OCI-LY7 (cell line): Measurements from ENCODE around the gene AGAP3.

ENCODE experiments used
- EZH2phosphoT487 ChIP-seq: fragments of 200-600 bp; sonication (generic); IDR thresholded peaks from 2 replicates; pipeline ENCODE4 v1.6.1; 2018; ENCODE audit warnings: low read depth, borderline replicate concordance, mild to moderate bottlenecking, mixed run types, antibody characterized with exemption, low read length, moderate library complexity, mixed read lengths
- TF ChIP-seq, protein P1 (sequence below): fragments of 200-600 bp; sonication (generic); conservative IDR thresholded peaks from 2 replicates; pipeline ENCODE4 v1.5.1; 2014; ENCODE audit warnings: mild to moderate bottlenecking, antibody characterized with exemption, low read length, moderate library complexity, mixed read lengths

DNA sequence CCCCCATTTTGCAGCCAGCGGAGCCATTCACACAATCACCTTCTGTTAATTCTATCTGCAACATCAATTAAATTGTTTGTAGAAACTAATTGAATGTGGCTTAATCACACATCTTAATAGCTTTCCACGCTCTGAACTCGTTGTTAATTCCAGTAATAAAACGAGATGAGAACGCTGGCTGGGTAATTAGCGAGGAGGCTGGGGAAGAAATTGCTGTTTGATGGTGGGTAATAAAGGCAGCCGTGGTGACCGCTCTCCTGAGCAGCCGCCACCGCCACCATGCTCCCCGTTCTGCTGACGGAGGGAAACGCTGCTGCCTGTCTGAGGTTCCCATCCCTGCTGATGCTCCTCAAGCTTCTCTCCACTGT lies 44.9 kb downstream of the AGAP3 start:
- TF ChIP-seq, protein P1, sequence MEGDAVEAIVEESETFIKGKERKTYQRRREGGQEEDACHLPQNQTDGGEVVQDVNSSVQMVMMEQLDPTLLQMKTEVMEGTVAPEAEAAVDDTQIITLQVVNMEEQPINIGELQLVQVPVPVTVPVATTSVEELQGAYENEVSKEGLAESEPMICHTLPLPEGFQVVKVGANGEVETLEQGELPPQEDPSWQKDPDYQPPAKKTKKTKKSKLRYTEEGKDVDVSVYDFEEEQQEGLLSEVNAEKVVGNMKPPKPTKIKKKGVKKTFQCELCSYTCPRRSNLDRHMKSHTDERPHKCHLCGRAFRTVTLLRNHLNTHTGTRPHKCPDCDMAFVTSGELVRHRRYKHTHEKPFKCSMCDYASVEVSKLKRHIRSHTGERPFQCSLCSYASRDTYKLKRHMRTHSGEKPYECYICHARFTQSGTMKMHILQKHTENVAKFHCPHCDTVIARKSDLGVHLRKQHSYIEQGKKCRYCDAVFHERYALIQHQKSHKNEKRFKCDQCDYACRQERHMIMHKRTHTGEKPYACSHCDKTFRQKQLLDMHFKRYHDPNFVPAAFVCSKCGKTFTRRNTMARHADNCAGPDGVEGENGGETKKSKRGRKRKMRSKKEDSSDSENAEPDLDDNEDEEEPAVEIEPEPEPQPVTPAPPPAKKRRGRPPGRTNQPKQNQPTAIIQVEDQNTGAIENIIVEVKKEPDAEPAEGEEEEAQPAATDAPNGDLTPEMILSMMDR = no peak
- TF ChIP-seq EZH2phosphoT487 = no peak
